LoVo (cell line): ENCODE results near the gene NT5DC2.

ENCODE experiments used
- DNase-seq: peaks from one replicate; pipeline ENCODE4 v3.0.0-alpha.2; 2016; ENCODE audit warnings: low spot score

Gene NT5DC2

GRCh38 chr3:52524752-52525679 lies 8.6 kb downstream of the NT5DC2 start:
- no peak for DNase-seq

DNA sequence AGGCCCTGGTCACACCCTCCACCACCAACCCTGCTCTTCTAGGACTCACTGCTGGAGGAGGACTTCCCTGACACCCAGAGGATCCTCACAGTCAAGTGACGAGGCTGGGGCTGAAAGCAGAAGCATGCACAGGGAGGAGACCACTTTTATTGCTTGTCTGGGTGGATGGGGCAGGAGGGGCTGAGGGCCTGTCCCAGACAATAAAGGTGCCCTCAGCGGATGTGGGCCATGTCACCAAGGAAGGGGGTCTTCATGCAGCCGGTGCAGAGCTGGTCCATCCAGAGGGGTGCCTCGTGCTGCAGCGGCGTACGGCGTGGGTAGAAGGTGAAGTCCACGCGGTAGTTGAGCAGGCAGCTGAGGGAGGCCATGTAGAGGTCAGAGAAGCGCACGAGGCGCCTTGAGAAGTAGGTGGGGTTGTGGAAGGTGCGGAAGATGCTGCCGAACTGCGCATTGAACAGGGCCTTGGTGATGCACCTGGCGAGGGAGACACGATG lies 9.4 kb downstream of the NT5DC2 start:
- DNase-seq = no peak

GRCh38 chr3:52523386-52524257 lies 10.0 kb downstream of the NT5DC2 start:
- no peak for DNase-seq

- DNase-seq = no peak
Measured at GRCh38 chr3:52522651-52523251, 10.9 kb downstream of the NT5DC2 start.

GRCh38 chr3:52521881-52522650 lies 11.6 kb downstream of the NT5DC2 start:
- DNase-seq = no peak

- DNase-seq = no peak
Measured at GRCh38 chr3:52521488-52521824, 12.2 kb downstream of the NT5DC2 start.

GRCh38 chr3:52520716-52521487 lies 12.8 kb downstream of the NT5DC2 start:
- no peak for DNase-seq

DNA sequence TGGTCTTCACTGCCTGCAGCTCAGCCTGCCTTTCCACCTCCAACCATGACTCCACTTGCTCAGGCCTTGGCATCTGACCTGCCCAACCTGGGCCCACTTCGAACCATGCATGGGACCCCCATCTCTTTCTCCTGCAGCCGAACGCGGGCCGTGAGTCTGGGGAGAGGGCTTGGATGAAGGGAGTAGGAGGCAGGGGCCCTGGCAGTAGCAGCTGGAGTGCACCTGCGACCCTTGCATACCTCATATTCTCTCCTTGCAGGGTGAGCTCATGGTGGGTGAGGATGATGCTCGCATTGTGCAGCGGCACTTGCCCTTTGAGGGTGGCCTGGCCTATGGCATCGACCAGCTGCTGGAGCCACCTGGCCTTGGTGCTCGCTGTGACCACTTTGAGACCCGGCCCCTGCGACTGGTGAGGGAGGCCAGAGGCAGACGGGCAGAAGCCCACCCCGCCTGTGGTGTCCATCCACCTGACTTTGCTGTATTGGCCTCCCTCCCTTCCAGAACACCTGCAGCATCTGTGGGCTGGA lies 13.5 kb downstream of the NT5DC2 start:
- no peak for DNase-seq

- DNase-seq = no peak
Measured at GRCh38 chr3:52519445-52520140, 14.1 kb downstream of the NT5DC2 start.

DNA sequence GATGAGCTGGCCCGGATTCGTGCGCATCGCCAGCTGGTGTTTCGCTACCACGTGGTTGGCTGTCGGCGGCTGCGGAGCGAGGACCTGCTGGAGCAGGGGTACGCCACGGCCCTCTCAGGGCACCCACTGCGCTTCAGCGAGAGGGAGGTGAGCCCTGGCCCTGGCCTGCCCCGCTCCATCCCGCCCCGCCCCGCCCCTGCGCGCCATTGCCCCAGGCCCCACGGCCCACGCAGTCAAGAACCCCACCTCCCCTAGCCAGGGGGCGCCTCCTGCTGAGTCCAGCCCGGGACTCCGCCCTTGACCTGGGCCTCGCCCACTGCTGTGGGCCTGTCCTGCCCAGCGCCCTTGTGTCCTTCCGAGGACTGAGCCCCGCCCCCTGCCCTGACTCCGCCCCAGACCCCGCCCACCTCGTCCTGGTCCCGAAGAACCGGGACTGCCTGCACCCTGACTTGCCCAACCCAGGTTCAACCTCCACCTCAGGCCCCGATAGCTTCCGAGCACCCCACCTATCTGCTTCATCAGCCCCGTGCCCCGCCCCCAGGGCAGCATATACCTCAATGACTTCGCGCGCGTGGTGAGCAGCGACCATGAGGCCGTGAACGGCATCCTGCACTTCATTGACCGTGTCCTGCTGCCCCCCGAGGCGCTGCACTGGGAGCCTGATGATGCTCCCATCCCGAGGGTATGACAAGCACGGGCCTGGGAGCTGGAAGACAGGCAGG lies 14.8 kb downstream of the NT5DC2 start:
- no peak for DNase-seq

- DNase-seq = no peak
Measured at GRCh38 chr3:52517796-52518722, 15.6 kb downstream of the NT5DC2 start.

DNA sequence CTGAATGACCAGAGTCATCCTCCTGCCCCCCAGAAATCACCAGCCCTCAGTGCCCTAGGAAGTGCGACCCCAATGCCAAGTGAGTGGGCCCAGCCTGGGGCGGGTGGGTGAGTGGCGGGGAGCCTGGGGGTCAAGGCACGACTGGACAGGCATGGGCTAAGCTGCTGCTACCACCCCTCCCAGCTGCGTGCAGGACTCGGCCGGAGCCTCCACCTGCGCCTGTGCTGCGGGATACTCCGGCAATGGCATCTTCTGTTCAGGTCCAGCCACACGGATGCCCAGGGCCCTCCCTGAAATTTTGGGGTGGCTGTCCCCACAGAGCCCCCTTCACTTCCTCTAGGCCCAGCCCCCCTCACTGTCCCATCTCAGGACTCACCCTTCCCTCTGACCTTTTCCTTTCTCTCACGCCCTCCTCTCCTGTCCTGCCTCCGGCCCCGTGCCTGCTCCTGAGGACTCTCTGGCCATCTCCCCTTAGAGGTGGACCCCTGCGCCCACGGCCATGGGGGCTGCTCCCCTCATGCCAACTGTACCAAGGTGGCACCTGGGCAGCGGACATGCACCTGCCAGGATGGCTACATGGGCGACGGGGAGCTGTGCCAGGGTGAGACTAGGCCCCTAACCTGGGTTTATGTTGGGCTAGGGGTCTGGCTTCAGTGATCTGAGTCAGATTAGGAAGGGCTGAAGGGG lies 17.0 kb downstream of the NT5DC2 start:
- DNase-seq = no peak

- DNase-seq = no peak
Measured at GRCh38 chr3:52515192-52515591, 18.5 kb downstream of the NT5DC2 start.

- no peak for DNase-seq
Measured at GRCh38 chr3:52514576-52514975, 19.1 kb downstream of the NT5DC2 start.

DNA sequence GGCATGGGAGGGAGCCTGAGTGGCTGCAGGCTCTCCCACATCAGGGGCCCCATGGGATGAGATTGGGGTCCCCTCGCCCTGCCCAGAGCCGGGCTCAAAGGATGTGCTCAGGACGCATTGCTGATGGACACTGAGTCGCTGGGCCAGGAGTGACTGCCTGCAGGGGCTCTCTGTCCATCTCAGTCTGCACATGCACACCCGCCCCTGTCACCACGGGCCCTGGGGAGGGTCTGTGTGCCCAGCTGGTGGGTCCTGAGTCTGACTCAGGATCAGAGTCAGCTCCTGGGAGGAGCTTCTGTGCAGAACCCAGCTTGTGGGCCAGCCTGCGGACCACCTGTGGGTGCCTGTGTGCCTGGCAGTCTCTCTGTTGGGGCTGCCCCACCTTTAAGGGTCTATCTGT lies 20.4 kb downstream of the NT5DC2 start:
- DNase-seq = no peak

DNA sequence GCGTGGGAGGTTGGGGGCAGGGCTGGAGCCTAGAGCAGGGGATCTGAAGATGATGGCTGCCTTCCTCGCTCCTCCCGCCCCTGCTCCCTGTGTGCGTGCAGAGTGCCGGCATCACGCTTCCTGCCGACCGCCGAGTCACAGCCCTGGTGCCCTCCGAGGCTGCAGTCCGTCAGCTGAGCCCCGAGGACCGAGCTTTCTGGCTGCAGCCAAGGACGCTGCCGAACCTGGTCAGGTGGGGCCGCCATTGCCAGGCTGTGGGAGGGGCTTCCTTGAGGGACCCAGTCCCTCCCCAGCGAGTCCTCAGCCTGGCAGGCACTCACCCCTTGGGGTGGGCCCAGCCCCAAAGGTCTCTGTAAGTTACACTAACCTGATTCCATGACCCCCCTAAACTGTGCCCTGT lies 20.9 kb downstream of the NT5DC2 start:
- DNase-seq = no peak

- no peak for DNase-seq
Measured at GRCh38 chr3:52512105-52512504, 21.6 kb downstream of the NT5DC2 start.

- no peak for DNase-seq
Measured at GRCh38 chr3:52511509-52511908, 22.1 kb downstream of the NT5DC2 start.
